HG02852 (cell line): ENCODE data around the gene RNF212.
"Not testable (repeated sequence)": the region's sequence is repeated elsewhere in the genome, so short reads cannot be mapped to it uniquely, and the experiment has no call there.

ENCODE experiments used
- ATAC-seq: cut with Tn5 transposase; IDR thresholded peaks from one replicate; pipeline ENCODE4 v1.9.1; 2021; ENCODE audit warnings: mild to moderate bottlenecking, moderate library complexity; ENCODE audit not compliant: unreplicated experiment

The RNF212 gene

GRCh38 chr4:1072830-1073446 is 40.4 kb downstream of the RNF212 start:
- no peak for ATAC-seq

GRCh38 chr4:1069394-1069793 is 44.0 kb downstream of the RNF212 start:
- no peak for ATAC-seq

- ATAC-seq, result no peak
Measured at GRCh38 chr4:1065732-1066131, 47.6 kb downstream of the RNF212 start.

- ATAC-seq, result no peak
Measured at GRCh38 chr4:1062419-1062818, 50.9 kb downstream of the RNF212 start.

GRCh38 chr4:1061760-1062159 is 51.6 kb downstream of the RNF212 start:
- ATAC-seq, result no peak

GRCh38 chr4:1061056-1061700 is 52.2 kb downstream of the RNF212 start:
- ATAC-seq, result no peak

GRCh38 chr4:1060621-1061020 is 52.7 kb downstream of the RNF212 start:
- ATAC-seq, result no peak

- ATAC-seq, result no peak
Measured at GRCh38 chr4:1060121-1060520, 53.2 kb downstream of the RNF212 start.

GRCh38 chr4:1058997-1059665 is 54.2 kb downstream of the RNF212 start:
- ATAC-seq, result no peak

- no peak for ATAC-seq
Measured at GRCh38 chr4:1058198-1058996, 55.0 kb downstream of the RNF212 start.

- ATAC-seq, result no peak
Measured at GRCh38 chr4:1057403-1057745, 56.0 kb downstream of the RNF212 start.

- no peak for ATAC-seq
Measured at GRCh38 chr4:1056671-1057402, 56.5 kb downstream of the RNF212 start.

GRCh38 chr4:1055721-1056590 is 57.4 kb downstream of the RNF212 start:
- no peak for ATAC-seq

- not testable (repeated sequence) for ATAC-seq
Measured at GRCh38 chr4:1055243-1055701, 58.1 kb downstream of the RNF212 start.

GRCh38 chr4:1054696-1055242 is 58.6 kb downstream of the RNF212 start:
- not testable (repeated sequence) for ATAC-seq

GRCh38 chr4:1053891-1054290 is 59.5 kb downstream of the RNF212 start:
- ATAC-seq, result not testable (repeated sequence)

- ATAC-seq, result no peak
Measured at GRCh38 chr4:1053080-1053661, 60.2 kb downstream of the RNF212 start.

GRCh38 chr4:1052231-1052671 is 61.1 kb downstream of the RNF212 start:
- no peak for ATAC-seq

- no peak for ATAC-seq
Measured at GRCh38 chr4:1051472-1051871, 61.9 kb downstream of the RNF212 start.
